ENCODE results near the gene CD80.

Gene CD80

GRCh38 chr3:119590706-119591105 is 31.3 kb upstream of the CD80 start:
- H3K27ac ChIP-seq: no peak overlapping the region
- no peak for TF ChIP-seq CTCF (conservative IDR thresholded peaks at IDR 0.05)

- TF ChIP-seq CTCF (conservative IDR thresholded peaks at IDR 0.05): no peak
- H3K27ac ChIP-seq: no peak overlapping the region
These were observed 29.8 kb upstream of the CD80 start for GRCh38 chr3:119589102-119589773.

- no peak for TF ChIP-seq CTCF (conservative IDR thresholded peaks at IDR 0.05)
- H3K27ac ChIP-seq: no peak overlapping the region
These were observed 28.7 kb upstream of the CD80 start for GRCh38 chr3:119588112-119588511.

GRCh38 chr3:119586733-119587172 is 27.3 kb upstream of the CD80 start:
- TF ChIP-seq CTCF (conservative IDR thresholded peaks at IDR 0.05): no peak
- no peak overlapping the region for H3K27ac ChIP-seq

GRCh38 chr3:119585856-119586570 is 26.6 kb upstream of the CD80 start:
- no peak for TF ChIP-seq CTCF (conservative IDR thresholded peaks at IDR 0.05)

GRCh38 chr3:119585208-119585607 is 25.8 kb upstream of the CD80 start:
- no peak for TF ChIP-seq CTCF (conservative IDR thresholded peaks at IDR 0.05)

More at GRCh38 chr3:119585856-119586570, 26.6 kb upstream of the CD80 start:
- no peak overlapping the region for H3K27ac ChIP-seq

GRCh38 chr3:119582178-119582577 is 22.8 kb upstream of the CD80 start:
- H3K27ac ChIP-seq: no peak overlapping the region

More at GRCh38 chr3:119585208-119585607, 25.8 kb upstream of the CD80 start:
- H3K27ac ChIP-seq: no peak overlapping the region

More at GRCh38 chr3:119582178-119582577, 22.8 kb upstream of the CD80 start:
- TF ChIP-seq CTCF (conservative IDR thresholded peaks at IDR 0.05): no peak

All from VCaP (cell line).